Sciatic nerve (tissue), 2 donors: ENCODE data around the gene GALM. TPM values are rescaled to one million over a fixed set of nuclear protein-coding genes. Genes with fewer than 3 reads are reported as not detected.

Experiments used
- ATAC-seq: fragments of 200-7000 bp; cut with Tn5 transposase; one replicate; pipeline ENCODE4 v1.9.1; 2020; ENCODE audit warnings: mild to moderate bottlenecking, moderate library complexity
- DNase-seq: peaks from one replicate; pipeline ENCODE4 v3.0.0-alpha.2; 2020; ENCODE audit warnings: low spot score
- intact Hi-C: fragments of 100-400 bp; cut with DNase I; formaldehyde crosslinking; loops from one replicate; pipeline ENCODE4 v1.14.2; 2022
- total RNA-seq: library from RNA; stranded (reverse); fragmentation: NEBNext Ultra II Directional; extraction: Animal tissue kit (Norgen Biotek cat#: 25700); gene quantifications from one replicate; pipeline ENCODE4 v1.2.1, GENCODE V29; 2021
- donor health status: DM: no; HTN: no; CAD: no.
- donor health status: DM: no; HTN: no; CAD: no.

GALM gene
- total RNA-seq, 1 donor from 2014 or later, result 14.6 TPM

DNA sequence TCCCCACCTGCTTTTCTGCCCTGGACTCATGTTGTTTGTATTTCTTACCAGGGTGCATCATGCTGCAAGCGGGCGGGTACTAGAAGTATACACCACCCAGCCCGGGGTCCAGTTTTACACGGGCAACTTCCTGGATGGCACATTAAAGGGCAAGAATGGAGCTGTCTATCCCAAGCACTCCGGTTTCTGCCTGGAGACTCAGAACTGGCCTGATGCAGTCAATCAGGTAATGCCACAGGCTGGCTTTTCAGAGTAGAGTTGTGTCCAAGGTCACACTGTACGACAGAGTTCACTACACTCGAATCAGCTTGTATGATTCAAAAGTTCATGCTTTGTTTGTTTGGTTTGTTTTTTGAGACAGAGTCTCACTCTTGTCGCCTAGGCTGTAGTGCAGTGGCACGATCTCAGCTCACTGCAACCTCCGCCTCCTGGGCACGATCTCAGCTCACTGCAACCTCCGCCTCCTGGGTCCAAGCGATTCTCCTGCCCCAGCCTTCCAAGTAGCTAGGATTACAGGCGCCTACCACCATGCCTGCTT, 65.8 kb downstream of the GALM start:
- ATAC-seq, result no peak
- intact Hi-C loops, result loop anchor here (10.0 kb wide), 1 partner anchor 417 kb away; no protein-coding TSS in a partner anchor
- no peak for DNase-seq

DNA sequence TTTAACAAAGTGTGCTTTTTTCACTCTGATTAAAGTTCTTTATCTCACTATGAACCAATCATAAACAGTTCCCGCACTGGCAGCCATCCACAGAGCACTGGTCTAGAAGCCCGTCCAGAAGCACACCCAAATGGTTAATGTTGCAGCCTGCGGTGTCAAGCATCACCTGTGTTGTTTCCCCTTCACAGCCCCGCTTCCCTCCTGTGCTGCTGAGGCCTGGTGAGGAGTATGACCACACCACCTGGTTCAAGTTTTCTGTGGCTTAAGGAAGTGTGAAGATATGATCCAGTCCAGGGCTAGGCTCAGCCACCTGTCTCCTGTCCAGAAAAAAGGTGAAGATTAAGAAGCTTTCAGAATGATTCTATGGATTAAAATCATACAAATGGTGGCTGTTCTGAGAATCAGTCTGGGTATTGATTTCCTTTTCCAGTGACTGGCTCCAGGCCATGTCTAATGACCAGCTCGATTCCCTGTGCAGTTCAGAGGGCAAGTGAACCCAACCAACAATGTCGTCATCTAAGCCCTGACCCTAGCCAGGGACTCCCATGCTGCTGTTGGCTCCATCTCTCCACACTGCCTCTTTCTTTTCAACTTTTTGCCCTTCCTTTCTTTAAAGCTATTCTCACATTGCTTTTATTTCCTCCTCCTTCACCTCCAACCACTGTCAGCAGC, 67.5 kb downstream of the GALM start:
- intact Hi-C loops, result loop anchor here (10.0 kb wide), 1 partner anchor 419 kb away; no protein-coding TSS in a partner anchor
- no peak for ATAC-seq
- DNase-seq, result no peak

DNA sequence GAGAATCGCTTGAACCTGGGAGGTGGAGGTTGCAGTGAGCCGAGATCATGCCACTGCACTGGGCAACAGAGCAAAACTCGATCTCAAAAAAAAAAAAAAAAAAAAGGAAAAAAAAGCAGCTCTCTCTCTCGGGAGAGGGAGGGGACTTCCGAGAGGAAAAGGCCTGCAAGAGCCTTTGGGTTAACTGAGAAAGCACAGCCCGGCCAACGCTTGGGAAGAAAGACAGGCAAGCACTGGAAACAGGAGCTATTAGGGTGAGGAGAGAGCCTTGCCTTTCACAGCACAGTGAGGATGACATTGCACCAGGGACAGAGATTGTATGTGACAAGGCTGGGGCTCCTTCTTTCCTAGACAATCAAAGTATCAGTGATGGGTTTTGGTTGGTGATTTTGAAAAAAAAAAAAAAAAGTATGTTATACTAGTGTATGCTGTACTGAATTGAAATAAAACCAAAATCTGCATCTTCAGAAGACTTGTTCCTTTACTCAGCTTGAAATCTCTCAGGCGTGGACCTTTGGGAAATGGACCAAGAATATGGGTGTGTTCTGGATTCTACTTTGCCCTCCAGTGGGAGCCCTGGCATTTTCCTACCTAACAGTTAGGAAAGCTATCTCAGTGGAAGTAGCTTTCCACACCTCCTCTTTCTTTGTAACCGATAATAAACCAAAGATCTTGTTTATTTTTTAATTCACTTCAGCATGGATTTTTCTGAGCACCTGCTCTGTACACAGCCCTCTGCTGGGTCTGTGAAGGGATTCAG, 68.6 kb downstream of the GALM start:
- ATAC-seq, result no peak
- DNase-seq, result no peak
- intact Hi-C loops, result loop anchor here (10.0 kb wide), 1 partner anchor 420 kb away; no protein-coding TSS in a partner anchor

DNA sequence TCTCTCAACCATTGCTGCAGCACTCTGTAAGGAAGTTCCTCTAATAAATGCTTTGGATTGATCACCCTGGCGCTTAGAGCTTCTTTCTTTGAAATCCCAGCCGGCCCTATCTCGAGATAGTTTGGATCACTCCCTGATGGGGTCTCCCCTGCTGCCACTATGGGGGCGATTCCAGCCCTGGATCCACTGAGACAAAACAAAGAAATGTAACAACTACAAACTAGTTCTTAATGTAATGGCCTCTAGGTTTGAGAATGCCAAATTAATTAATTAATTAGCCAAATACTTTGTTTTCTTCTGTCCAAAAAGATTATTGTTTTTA, 70.0 kb downstream of the GALM start:
- DNase-seq (peak; percentile 37), ATAC-seq (no peak)
- intact Hi-C loops, result loop anchor here (10.0 kb wide), 1 partner anchor 421 kb away; no protein-coding TSS in a partner anchor

DNA sequence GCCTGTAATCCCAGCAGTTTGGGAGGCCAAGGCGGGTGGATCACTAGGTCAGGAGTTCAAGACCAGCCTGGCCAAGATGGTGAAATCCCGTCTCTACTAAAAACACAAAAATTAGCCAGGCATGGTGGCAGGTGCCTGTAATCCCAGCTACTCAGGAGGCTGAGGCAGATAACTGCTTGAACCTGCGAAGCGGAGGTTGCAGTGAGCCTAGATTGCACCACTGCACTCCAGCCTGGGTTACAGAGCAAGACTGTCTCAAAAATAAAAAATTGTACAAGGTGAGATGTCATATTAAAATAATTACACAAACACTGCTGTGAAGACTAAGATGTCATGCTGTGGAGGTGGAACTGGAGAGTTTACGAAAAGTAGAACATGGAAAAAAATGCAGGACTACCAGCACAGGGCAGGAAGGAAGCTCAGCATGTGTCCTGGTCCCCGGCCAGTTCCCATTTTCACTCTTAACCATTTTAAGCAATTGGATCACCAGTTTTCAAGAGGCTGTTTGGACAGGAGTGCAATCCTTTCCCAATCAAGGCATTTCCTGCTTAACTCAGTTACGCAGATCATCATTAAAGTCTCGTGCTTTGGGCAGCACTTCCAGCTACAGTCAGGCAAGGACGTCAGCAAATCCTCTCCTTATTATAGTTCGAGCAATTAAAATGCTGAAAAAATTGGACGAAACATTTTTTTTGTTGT, 71.2 kb downstream of the GALM start:
- DNase-seq (peak; percentile 65), ATAC-seq (peak; percentile 33)
- intact Hi-C loops, result loop anchor here (10.0 kb wide), 1 partner anchor 422 kb away; no protein-coding TSS in a partner anchor

DNA sequence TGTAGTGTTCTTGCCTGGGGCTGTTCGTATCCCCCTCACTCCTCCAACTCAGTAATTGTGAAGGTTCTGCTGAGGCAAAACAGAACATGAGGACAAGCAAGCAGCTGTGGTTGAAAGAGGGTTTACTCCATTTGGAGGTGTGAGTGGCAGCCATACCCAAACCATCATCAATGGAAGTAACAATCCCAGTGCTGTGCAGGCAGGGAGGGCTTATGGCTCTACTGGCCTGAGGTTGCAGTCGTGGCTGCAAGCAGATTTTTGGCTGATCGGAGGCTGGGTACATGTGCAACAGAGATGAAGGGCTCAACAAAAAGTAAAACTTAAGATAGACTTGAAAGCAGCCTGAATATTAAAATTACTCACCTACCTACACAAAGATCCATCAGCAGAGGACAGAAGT, 72.0 kb downstream of the GALM start:
- DNase-seq (peak; percentile 32), ATAC-seq (no peak)
- intact Hi-C loops, result loop anchor here (10.0 kb wide), 1 partner anchor 423 kb away; no protein-coding TSS in a partner anchor

DNA sequence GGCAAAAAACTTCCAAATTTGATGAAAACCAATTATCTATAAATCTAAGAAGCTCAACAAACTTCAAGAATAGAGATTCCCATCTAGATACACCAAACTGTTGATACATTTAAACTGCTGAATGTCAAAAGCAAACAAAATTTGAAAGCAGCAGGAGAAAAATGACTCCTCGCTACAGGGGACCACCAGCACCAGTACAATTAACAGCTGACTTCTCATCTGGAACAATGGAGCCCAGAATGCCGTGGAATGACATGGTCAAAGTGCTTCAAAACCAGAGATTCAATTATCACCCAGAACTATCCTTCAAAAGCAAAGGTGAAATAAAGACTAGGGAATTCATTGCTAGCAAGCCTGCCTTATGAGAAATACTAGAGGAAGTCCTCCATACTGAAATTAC, 73.6 kb downstream of the GALM start:
- ATAC-seq (no peak), DNase-seq (peak; percentile 26)
- intact Hi-C loops, result loop anchor here (10.0 kb wide), 1 partner anchor 425 kb away; no protein-coding TSS in a partner anchor

DNA sequence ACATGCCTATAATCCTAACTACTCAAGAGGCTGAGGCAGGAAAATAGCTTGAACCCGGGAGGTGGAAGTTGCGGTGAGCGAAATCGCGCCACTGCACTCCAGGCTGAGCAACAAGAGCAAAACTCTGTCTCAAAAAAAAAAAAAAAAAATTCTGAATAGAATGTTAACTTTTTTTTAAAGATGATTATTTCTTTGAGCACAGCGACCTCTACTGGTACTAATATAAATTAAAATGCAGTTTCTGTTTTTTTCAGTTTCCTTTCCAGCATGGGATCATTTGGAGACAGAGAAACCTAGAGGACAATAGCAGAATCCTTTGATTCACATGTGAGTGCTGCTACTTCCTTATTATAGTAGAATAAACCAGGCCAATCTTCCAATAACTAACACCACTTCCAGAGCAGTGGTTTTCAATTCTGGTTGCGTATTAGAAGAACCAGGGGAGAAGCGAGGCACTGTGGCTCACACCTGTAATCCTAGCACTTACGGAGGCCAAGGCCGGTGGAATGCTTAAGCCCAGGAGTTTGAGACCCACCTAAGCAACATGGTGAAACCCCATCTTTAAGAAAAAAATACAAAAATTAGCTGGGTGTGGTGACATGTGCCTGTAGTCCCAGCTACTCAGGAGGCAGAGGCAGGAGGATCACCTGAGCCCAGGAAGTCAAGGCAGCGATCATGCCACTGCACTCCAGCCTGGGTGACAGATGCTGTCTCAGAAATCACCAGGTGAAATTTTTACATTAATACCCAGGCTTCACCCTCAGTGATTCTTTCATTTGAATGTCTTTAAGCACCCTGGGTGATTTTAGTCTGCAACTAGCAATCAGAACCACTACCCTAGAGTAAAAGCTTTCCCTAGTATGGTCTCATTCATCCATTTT, 75.2 kb downstream of the GALM start:
- ATAC-seq (peak; percentile 54), DNase-seq (peak; percentile 67)
- intact Hi-C loops, result loop anchor here (5.0 kb wide), 2 partner anchors 159 to 204 kb away; no protein-coding TSS in a partner anchor

DNA sequence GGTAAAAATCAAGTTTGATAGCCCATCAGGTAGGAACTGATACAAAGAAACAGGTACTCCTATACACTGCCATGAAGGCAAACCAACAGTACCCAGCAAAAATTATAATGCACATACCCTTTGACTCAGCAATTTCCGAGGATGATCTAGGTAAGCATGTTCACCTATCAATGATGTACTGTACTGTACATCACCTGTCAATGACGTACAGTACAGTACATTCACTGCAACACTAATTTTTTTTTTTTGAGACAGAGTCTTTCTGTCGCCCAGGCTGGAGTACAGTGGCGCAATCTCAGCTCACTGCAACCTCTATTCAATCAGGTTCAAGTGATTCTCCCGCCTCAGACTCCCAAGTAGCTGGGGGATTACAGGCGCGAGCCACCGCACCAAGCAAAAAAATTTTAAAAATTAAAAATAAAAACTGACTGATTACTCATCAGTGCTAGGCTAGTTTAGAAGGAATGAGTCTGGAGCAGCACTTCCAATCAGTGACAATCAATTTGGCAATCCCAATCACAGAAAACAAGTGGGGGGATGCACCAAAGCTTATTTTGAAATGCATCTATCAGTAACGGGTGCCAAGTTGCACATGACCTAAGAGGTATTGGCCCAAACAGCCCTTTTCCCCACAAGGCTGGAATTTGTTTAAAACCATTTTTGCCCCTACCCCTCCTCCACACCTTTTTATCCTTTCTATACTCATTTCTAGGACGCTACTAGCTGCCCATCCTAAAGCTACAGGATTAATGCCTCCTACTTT, 77.1 kb downstream of the GALM start:
- DNase-seq, result no peak
- intact Hi-C loops, result loop anchor here (5.0 kb wide), 2 partner anchors 161 to 206 kb away; no protein-coding TSS in a partner anchor
- ATAC-seq, result no peak

DNA sequence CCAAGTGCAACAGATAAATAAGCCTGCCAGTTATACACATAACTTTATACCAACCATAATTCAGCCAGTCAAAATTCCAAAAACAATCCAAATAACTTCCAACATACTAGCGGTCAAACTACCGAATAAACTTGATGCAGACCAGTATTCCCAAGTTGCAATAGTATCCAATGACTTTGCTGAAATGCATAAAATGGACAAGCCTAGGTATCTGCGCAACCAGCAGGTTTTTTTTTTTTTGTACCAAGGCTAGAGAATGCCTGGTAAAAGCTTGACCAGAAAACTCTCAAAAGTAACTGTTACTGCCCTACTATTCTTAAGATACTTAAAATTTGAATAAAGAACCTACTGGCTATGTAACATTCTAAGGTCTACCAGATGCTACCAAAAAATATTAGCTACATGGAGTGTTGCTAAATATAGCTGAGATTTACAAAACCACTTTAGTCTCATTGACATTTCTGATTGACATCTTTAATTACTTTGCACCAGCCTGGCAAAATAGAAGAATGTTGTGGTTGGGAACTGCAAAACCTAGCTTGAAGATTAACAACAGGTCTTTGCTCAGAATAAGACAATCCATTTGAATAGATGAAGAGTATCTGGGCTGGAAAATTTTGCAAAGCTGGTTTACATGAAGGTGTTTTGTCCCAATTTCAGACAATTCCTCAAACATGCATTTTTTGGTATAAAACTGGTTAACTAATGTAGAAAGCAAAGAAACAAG, 77.9 kb downstream of the GALM start:
- DNase-seq, result no peak
- ATAC-seq, result no peak
- intact Hi-C loops, result loop anchor here (5.0 kb wide), 2 partner anchors 162 to 207 kb away; no protein-coding TSS in a partner anchor

DNA sequence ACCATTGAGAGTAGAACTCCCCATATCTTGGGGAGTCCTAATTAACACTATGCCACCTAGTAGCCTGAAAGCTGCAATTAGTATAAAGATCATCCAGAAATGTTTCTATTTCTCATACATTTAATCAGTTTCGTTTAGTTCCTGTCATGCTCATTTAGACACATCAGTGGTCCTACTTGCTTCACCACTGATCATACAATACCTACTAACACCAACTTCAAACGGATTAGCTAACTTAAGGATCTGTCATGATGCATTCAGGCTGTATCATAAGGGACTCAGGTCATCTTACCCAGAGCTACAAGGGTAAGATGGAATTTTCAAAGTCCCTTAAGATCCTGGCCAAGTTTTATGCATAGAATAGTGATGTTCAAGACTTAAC, 78.5 kb downstream of the GALM start:
- ATAC-seq, result no peak
- intact Hi-C loops, result loop anchor here (5.0 kb wide), 2 partner anchors 162 to 207 kb away; no protein-coding TSS in a partner anchor
- no peak for DNase-seq

DNA sequence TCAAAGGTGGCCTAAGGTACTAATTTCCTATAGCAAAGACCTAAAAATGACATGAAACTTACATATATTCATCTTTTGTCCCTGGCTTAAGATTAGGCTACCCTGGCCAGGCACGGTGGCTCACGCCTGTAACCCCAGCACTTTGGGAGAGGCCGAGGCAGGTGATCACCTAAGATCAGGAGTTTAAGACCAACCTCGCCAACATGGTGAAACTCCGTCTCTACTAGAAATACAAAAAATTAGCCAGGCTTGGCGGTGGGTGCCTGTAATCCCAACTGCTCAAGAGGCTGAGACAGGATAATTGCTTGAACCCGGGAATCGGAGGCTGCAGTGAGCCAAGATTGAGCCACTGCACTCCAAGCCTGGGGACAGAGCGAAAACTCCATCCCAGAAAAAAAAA, 79.4 kb downstream of the GALM start:
- no peak for DNase-seq
- no peak for ATAC-seq
- intact Hi-C loops, result no loop called here

DNA sequence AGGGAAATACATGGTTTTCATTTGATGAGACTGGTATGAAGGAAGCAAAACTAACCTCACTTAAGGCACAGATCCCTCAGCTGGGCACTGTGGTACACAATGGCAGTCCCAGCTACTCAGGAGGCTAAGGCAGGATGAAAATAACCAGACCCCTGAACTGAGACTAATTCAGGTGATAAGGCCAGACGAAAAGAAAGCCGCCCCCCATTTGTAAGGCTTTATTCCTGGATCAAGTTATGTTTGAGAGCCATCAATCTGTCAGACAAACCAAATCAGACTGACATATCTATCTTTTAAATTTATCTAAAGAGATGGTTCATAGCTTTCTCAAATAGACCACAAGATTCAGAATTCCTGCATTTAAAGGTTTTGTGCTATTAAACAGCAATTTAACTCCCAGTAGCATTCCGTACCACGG, 81.1 kb downstream of the GALM start:
- ATAC-seq, result no peak
- DNase-seq, result no peak
- intact Hi-C loops, result no loop called here

DNA sequence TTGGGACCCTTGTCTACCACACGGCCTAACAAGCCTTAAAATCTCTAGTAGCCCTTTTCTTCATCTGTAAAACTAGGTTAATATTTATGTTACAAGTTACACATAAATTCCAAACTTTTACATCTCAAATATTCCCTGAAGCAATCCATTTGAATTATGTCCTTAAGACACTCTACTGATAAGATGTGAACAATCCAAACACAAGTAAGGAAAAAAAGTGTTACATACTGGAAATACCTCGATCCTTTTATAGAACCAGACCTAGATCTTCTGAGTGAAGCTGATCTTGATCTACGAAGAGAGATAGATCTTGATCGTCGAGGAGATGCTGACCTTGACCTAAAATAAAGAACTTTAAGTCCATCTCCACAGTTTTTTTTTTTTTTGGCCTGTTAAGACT, 81.9 kb downstream of the GALM start:
- intact Hi-C loops, result no loop called here
- no peak for ATAC-seq

DNA sequence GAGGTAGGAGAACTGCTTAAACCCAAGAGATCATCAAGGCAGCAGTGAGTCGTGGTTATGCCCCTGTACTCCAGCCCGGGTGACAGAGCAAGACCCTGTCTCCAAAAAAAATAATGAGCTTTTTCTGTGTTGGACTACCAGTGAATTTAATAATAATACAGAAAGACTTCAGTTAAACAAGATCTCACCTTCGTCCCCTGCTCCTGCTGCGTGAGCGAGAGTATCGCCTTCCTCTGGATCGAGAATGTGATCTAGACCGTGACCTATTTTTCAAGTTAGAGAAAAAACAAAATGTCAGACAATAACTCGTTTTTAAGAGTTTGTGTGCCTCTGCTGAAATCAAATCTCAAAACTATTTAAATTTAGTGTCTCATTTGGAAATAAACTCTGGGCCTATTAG, 82.5 kb downstream of the GALM start:
- DNase-seq (no peak), ATAC-seq (no peak)
- intact Hi-C loops, result no loop called here

More for the DNA sequence above, 81.9 kb downstream of the GALM start:
- DNase-seq, result no peak

DNA sequence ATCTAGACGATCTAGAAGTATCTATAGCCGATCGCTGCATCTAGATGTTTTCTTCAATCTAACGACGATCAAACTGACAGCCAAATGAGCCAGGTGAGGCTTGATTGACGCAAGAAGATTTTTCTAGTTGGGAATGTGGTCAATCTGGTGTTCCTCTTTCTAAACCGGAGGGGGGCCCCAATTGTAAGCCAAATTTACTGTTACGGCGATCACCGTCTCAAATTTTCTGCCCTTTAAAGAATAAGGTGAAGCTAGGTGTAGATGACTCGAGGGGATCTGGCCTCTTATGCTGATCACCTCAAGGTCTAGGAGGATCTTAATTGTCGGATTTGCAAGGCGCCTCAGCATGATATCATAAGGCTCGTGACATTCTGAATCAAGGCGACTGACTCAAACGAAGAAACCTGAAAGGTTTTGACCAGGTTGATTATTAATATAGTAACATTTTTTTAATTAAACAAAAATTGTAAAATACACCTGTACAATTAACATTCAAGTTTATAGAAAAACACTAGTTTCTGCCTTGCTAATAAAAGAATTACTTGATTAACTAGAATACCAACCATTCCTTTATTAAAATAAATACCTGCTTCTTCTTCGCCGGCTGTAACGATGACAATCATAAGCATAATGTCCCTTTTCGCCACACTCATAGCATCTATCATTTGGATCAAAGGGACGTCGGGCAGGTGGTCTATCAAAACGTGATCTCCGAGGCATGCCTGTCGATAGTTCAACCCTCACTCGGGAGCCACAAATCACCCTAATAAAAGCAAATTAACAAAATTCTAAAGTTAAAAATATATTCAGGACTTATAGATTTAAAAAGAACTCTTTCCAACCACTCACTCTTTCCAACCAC, 83.3 kb downstream of the GALM start:
- intact Hi-C loops, result no loop called here
- no peak for ATAC-seq

More for the DNA sequence above, 83.3 kb downstream of the GALM start:
- no peak for DNase-seq
